Stimulated activated CD4-positive, alpha-beta T cell treated with anti-CD3 and anti-CD28 coated beads, Interleukin-2, amount 100 ng/mL, for 48 hours (primary cell): ENCODE data around the gene SNRNP70.
"Not testable (repeated sequence)": the region's sequence is repeated elsewhere in the genome, so short reads cannot be mapped to it uniquely, and the experiment has no call there.

Experiments
- DNase-seq, 2 donors: peaks; one replicate each; pipeline ENCODE4 v3.0.0-alpha.2; 2020

Gene SNRNP70

DNA sequence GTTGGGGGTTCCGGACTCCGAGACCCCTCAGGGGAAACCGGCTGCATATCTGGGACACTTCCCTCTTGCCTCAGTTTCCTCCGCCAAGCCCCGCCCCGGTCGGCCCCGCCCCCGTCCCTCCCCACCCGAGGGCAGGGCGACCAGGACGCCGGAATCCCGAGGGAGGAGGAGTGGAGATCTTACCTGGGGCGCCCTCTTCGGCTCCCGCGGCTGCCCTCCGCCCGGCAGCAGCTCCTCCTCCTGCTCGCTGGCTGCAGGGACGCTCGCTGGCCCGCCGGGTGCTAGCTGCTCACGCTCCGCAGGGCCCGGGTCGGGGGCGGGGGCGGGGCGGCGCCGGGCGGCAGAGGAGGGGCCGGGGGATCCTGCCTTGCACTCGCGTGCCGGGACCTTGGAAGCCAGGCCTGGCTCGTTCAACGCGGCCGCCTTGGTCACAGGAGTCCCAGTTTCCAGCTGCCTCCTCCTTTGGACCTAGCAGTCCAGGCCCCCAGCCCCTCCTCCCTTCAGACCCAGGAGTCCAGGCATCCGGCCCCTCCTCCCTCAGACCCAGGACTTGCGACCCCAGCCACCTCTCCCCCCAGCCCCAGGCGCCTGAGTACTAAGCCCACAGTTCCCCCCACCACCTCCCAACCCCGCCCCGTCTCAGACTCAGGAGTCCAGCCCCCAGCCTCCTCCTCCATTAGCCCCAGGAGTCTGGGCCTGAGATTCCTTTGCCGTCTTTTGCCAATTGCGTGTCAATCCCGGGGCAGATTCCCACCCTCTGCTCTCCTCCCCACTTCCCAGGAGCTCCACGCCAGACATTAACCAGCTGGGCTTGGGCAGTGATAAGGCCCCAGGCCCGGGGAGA lies 20.3 kb upstream of the SNRNP70 start, which contains the start of gene NTF4:
Gene NTF4 (minus strand): TSS at position 51 of the 844 bp plus-strand sequence. CDS start 2,821 bp downstream, outside the sequence.
- no peak for DNase-seq

DNA sequence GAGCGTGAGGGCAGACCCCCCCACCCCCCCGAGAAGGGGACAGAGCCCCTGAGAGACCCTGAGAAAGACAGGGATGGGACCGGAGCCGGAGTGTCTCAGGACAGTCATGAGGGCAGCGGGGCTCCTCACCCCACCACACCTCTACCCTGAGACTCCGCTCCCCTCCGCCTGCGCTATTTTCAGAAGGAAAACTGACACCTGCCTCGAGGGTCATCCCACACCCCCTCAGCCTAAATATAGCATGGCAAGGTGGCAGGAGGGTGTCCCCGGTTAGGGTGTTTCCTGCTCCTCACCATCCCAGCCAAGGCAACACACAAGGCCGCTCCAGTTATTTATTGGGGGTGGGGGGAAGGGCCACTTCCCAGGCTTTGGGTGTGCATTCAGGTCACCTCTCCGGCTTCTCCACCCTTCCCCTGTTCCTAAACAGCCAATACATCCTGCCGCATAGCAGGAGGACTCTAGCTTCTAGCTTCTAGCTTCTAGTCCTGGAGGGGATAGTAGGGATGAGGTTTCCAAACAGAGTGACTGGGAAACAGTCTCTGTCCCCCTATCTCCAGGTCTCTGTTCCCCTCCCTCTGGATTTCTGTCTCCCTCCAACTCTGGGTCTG lies 19.2 kb upstream of the SNRNP70 start:
- DNase-seq: no peak

DNA sequence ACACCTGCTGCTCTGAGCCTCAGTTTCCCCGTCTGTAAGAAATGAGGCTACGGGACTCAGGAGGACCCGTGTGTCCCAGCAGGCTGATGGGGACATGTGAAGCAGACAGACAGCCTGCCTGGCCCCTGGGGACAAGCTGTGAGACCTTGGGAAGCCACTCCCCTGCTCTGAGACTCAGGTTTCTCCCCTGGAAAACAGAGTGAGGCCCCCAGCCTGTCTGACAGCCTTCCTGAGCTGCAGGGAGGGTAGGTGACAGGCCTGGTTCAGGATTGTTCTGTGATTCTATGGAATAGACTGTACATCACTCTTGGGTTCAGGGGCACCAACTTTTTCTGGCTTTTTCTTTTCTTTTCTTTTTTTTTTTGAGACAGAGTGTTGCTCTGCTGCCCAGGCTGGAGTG lies 17.7 kb upstream of the SNRNP70 start:
- DNase-seq: no peak

DNA sequence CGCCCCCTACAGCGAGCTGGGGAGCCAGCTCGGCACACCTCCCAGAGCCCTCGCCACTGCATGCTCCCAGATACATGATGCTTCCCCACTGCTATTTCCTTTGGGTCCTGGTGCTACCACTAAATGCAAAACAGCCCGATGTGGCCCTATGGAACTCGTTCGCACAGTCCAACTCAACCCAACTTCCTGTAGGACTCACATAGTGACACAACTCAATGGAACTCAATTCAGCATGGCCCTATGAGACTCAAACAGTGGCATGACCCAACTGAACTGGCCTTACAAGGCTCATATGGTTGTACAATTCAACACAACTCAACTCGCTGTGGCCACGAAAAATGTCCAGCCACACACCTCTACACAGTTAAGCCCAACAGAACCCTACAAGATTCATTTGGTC lies 16.2 kb upstream of the SNRNP70 start:
- DNase-seq: no peak

DNA sequence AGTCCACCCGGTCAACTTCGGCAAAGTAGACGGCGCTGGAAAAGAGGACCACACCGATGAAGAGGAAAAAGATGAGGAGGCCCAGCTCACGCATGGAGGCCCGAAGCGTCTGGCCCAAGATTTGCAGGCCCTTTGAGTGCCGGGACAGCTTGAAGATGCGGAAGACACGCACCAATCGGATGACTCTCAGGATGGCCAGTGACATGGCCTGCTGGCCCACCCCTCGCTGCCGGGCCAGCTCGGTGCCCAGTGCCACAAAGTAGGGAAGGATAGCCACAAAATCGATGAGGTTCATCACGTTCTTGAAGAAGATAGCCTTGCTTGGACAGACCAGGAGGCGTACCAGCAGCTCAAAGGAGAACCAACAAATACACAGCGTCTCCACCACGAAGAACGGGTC lies 14.8 kb upstream of the SNRNP70 start:
- no peak for DNase-seq

DNA sequence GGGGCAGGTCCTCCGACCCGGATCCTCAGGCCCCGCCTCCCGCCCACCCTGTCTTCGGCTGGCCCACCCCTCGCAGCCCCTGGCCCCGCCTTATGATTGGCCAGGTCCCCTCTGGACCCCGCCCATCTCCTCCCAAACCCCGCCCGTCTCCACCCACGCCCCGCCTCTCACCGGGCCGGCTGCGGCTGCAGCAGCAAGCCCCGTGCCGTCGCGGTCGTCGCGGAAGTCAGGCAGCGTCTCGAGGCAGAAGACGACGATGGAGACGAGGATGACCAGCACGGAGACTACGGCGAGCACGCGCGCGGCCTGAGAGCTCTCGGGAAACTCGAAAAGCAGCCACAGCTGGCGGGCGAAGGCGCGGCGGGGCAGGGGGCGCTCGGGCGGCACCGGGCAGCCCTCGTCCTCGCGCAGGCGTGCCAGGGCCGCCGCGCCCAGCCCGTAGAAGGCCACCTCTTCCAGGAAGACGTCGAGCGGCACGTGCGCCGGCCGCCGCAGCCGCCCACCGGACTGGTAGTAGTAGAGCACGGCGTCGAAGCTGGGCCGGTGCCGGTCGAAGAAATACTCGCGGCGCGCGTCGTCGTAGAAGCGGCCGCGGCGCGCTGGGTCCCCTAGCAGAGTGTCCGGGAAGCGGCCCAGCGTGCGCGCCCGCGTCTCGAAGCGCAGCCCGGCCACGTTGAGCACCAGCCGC lies 13.2 kb upstream of the SNRNP70 start:
- no peak for DNase-seq

DNA sequence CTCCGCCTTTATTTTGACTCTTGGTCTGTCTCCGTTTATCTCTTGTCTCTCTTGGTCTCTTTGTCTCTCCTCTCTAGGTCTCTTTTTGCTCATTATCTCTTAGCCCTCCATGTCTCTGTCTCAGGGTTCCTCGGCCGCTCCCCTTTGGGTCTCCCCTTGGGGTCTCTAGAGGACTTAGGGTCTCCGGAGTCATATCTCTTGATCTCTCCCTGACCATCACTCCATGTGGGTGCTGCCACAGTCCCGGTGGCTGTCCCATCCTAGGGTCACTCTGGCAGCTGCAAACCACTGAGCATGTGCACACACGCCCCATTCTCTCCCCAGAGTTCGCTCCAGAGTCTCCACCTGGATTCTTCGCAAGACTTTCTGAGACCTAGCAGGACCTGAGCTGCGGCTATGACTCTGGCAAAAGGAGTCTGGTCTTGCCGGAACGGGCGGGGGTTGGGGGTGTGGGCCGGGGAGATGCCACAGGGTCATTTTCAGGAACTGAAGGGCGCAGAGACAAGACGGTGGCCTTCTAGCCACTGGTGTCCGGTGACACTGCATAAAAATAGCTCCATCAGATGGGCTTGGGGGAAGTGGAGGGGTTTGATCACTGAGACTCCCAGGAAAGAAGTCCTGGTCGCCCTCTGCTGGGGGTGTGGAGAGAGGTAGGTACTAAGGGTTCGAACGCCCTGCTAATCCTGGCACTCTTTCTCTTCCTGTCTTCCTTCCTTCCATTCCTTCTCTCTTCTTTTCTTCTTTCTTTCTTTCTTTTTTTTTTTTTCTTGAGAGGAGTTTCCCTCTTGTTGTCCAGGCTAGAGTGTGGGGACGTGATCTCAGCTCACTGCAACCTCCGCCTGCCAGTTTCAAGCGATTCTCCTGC lies 11.5 kb upstream of the SNRNP70 start:
- DNase-seq: no peak

DNA sequence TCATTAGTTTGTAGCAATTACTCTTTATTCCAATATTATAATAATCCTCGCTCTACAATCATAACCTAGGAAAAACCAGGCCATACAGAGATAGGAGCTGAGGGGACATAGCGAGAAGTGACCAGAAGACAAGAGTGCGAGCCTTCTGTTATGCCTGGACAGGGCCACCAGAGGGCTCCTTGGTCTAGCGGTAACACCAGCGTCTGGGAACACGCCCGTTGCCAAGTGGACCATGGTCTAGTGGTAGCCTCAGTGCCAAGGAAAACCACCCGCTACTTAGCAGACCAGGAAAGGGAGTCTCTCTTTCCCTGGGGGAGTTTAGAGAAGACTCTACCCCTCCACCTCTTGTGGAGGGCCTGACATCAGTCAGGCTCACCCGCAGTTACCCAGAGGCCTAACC lies 10.4 kb upstream of the SNRNP70 start:
- DNase-seq: not testable (repeated sequence)

DNA sequence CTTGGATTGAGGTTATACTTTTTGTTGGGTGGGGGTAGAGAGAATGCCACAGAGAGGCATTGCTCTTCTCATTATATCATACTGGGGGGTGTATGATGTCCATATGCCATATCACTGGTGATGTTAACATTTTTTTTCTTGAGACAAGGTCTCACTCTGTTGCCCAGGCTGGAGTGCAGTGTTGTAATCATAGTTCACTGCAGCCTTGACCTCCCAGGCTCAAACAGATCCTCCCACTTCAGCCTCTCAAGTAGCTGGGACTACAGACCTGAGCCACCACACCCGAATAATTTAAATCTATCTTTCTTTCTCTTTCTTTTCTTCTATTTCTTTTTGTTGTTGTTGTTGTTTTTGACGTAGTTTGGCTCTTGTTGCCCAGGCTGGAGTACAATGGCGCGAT lies 4.9 kb upstream of the SNRNP70 start:
- DNase-seq: no peak

DNA sequence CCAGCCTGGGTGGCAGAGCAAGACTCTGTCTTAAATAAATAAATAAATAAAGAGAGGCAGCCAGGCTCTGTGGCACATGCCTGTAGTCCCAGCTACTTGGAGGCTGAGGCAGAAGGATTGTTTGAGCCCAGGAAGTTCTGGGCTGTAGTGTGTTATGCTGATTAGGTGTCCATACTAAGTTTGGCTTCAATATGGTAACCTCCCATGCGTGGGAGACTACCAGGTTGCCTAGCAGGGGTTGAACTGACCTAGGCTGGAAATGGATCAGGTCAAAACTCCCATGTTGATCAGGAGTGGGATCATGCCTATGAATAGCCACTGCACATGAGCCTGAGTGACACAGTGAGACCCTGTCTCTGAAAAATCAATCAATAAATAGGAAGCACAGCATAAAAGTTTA lies 4.0 kb upstream of the SNRNP70 start:
- DNase-seq: no peak

DNA sequence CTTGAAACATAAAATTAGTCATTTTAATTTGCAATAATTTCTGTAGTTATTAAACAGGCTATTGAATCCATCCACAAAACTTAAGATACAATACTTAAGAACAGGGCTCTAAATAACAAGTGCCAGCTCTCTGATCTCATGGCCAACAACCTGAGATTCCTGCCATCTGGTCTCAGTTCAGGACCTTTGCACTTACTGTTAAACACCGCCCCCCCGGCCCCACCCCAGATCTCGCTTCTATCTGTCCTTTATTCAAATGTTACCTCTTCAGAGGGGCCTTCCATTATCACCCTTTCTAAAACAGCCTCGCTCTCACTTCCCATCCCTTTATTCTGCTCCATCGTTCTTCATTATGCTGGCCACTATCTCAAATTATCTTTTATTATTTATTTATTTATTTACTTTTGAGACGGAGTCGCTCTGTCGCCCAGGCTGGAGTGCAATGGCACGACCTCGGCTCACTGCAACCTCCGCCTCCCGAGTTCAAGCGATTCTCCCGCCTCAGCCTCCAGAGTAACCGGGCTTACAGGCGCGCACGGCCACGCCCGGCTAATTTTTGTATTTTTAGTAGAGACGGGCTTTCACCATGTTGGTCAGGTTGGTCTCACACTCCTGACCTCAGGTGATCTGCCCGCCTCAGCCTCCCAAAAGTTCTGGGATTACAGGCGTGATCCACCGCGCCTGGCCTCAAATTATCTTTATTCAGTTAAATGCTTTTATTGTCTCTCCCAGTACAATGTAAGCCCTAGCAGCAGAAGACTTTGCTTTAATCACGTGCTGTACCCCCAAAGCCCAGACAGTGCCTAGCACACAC lies 838 bp upstream of the SNRNP70 start:
- DNase-seq: no peak

DNA sequence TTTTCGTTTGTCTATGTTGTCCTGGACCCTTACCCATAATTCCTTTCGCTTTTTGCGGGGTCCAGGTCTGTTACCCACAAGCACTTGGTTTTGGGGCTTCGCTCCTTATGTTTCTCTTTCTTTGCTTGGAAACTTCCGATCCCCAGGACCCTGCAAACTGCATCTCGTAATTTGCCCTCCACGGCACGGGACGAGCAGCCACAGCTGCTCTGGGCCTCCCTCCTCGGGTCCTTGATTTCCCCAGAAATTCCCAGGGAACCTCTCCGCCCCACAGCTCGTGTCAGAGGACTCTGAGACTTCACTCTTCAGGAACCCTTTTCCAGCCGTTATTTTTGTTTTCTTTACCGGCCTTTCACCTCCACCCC lies 599 bp downstream of the SNRNP70 start:
- no peak for DNase-seq

DNA sequence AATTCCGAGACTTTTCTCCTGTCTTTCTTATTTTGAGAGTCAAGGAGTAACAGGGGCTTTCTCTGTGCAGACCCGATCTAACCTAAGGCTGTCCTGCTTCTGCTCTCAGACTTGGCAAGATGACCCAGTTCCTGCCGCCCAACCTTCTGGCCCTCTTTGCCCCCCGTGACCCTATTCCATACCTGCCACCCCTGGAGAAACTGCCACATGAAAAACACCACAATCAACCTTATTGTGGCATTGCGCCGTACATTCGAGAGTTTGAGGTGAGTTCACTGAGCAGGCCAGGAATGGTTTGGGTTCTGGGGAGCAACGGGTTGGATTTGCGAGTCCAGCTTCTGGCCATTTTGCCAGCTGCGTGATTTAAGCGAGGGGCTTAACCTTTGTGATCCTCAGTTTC lies 1.0 kb downstream of the SNRNP70 start:
- no peak for DNase-seq

DNA sequence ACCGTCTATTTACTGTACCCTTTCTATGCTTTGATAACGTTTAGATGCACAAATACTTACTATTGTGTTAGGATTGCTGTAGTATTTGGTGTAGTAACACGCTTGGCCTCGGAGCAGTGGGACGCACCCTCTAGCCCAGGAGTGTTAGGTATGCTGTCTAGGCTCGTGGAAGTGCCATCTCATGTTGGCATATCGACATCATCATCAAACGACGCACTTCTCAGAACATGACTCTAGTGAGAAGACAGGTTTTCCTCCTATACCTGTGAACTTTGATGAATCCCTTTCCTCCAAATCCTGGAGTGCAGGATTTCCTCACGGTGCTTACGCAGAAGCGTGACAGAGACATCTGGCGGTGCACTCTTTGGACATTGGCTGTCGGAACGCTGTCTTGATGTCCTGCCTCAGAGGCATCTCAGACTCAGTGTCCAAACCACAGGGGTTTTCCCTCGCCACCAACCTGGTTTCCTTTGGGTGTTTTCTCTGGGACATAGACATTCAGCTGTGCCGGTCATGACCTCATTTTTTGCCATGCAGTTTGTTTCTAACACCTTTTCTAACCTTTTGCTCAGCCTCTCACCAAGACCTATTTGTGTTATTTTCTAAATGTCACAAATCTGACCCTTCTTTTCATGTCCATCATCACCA lies 6.3 kb downstream of the SNRNP70 start:
- DNase-seq: no peak

DNA sequence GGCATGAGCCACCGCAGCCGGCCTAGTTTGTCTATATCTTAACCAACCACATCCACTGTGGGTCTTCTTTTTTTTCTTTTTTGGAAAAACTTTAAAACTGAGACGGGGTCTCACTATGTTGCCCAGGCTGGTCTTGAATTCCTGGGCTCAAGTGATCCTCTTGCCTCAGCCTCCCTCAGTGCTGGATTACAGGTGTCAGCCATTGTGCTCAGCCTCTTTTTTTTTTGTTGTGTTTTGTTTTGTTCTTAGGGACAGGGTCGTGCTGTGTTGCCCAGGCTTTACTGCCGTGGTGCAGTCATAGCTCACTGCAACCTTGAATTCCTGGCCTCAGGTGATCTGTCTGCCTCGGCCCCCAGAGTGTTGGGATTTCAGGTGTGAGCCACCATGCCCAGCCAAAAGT lies 7.4 kb downstream of the SNRNP70 start:
- DNase-seq: no peak

DNA sequence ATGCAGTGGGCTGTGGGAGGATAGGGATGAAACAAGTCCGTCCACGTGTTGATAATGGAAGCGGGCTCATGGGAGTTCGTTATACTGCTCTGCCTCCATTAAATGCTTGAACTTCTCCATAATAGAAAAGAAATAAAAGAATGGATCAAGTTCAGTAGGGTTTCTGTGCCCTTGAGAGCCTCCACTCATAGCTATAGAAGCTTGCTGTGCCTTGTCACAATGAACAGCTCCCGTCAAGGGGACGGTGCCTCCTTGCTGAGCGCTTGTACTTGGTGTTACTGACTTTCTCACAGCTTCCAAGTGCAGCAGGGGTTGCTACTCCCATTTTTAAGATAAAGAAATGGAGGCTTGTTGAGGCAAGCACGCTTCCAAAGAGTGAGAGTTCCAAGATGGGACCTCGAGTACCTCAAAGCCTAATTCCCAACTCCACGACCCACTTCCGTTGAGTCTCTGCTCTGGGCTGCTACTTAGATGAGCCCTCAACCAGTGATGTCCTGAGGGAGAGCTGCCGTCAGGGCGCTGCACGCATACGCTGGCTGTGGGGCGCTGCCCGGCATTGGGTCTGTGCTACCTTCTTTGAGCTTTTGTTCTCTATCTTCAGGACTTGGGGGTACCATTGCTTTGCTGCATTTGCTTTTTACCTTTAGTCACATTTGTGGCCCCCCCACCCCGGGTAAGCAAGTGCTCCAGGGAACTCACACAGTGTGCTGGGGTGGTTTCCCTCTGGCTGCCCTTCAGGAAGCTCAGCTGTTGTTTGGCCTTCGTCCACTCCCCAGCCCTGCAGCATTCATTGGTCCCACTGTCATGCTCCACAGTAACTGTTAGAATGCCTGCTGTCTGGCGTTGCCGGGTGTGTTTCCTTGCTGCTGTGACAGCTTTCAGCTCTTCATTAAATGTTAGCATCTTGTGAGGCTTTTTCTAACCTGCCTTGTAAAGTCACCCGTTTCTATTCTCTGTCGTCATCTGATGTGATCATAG lies 9.5 kb downstream of the SNRNP70 start:
- DNase-seq: no peak

DNA sequence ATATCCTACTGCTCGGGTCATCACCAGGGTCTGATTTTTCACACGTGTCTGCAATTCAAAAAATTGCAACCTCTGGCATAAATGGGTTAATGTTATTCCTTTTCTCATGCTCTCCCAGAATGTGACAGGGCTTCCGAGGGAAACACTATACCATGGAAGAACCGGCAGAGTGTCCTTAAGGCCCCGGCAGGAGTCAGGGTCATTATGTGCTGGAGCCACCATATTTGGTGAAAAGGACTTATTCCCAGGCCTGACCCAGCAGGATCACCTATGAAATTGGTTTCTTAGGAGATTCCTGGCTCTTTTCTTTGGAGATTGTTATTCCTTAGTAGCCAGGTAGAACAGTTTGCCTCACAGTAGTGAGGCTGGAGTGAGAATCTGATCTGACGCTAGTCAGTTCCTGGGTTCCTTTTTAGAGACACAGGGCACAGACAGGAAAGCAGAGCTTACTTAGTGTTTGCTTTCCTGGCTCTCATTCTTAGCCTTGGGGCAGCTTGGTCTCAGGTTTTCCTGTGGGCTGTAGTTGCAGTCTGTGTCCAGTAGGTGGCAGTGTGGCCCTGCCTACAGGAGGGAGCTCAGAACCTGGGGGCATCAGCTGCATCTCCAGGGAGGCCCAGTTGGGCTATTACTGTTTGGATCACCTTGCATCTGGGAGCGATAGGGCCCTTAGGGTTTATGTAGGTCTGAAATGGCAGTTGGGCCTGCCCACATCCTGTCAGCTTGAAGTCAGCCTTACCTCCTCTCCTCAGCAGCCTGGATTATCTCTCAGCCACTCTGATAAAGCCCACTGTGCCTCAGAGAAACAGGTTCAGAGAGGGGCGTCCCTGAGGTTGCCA lies 12.4 kb downstream of the SNRNP70 start:
- peak; percentile 68 to 74 for DNase-seq

DNA sequence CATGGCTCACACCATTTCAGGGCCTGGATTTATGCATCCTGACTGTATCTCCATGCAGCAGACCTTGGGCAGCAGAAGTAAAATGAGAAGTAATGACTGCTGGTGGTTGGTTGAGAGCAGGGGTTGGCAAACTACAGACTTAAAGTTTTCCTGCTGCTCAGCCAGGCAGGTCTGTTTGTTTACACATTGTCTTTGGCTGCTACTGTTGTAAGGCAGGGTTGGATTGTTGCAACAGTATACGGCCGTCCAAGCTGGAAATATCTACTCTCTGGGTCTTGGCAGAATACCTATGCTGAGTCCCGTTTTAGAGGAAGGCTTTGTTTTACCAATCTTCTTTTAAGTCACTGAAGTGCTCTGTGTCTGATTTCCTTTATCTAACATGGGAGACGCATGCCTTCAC lies 13.5 kb downstream of the SNRNP70 start:
- no peak for DNase-seq

DNA sequence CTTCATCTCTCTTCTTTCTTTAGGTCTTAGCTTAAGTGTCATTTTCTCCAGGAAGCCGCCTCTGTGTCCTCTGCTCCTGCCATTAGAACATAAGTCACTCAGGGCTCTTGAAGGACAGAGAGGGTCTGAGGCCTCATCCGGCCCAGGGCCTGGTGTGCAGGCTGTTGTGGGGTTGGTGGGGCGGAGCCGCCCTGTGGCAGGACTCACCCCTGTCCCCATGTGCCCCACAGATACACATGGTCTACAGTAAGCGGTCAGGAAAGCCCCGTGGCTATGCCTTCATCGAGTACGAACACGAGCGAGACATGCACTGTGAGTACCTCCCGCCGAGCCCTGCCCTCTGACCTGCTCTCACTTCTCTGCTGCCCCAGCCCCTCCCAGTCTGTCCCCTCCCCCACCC lies 15.9 kb downstream of the SNRNP70 start:
- DNase-seq: no peak
